ENCODE results near the gene FGF9. TPM values are rescaled to one million over a fixed set of nuclear protein-coding genes. Genes with fewer than 3 reads are reported as not detected.

FGF9 gene
- total and polyA plus RNA-seq, 2 of the 8 experiments (the other 6 are each of a cell fraction or from before 2014, with no cell fraction given) = 0.02 TPM; not detected in 1

GRCh38 chr13:21638319-21639282 lies 32.3 kb upstream of the FGF9 start:
- DNase-seq (ENCODE audit: low read depth in 1 of 2, low spot score in 2 of 2) (peak in 1 of 2 experiments; percentile 53), FAIRE-seq (peak; percentile 48)
- Histone ChIP-seq H3K23ac (ENCODE audit: insufficient read length) (no peak overlapping the region), H3K4me2 (ENCODE audit: insufficient read depth in 1 of 2, low read depth in 2 of 2, low read length in 2 of 2) (no peak overlapping the region), H3K4me1 (replicated peaks in 1 of 4; ENCODE audit: control insufficient read depth in 3 of 4, insufficient read depth in 4 of 4, low read length in 3 of 4) (no peaks in the 10 kb centered on the region), H4K91ac (replicated peaks; ENCODE audit: insufficient read length, low read length) (no peak overlapping the region), H2AK5ac (ENCODE audit: low read depth, low read length) (no peak overlapping the region), H2BK5ac (ENCODE audit: low read depth, low read length) (no peak overlapping the region), H2BK20ac (ENCODE audit: low read length) (no peak overlapping the region), H3K18ac (ENCODE audit: extremely low read depth, low read length) (no peak overlapping the region), H2BK15ac (ENCODE audit: low read length) (no peak overlapping the region), H2BK12ac (ENCODE audit: low read depth, low read length) (no peak overlapping the region), H2BK120ac (replicated peaks; ENCODE audit: low read depth, low read length) (no peak overlapping the region), H3K9me3 (ENCODE audit: insufficient read depth in 2 of 2, low read depth in 1 of 2, low read length in 1 of 2) (no peaks in the 10 kb centered on the region), H3K23me2 (ENCODE audit: low read depth, low read length) (no peaks in the 10 kb centered on the region; the same call in 1 of the 2 replicates), H3K4ac (replicated peaks; ENCODE audit: insufficient read length, low read depth, low read length) (no peak overlapping the region), H3K9ac (replicated peaks in 1 of 4; ENCODE audit: extremely low read depth in 1 of 4, low read depth in 3 of 4, low read length in 3 of 4) (no peak overlapping the region), H4K5ac (ENCODE audit: insufficient read length, low read depth, low read length) (no peak overlapping the region), H3K14ac (ENCODE audit: insufficient read length) (no peak overlapping the region), H3K79me2 (ENCODE audit: control insufficient read depth in 1 of 2, insufficient read depth in 2 of 2, low read length in 2 of 2) (no peaks in the 10 kb centered on the region), H3K79me1 (ENCODE audit: low read depth, low read length) (no peaks in the 10 kb centered on the region), H3K27me3 (replicated peaks in 1 of 4; ENCODE audit: control insufficient read depth in 3 of 4, extremely low read depth in 1 of 4, insufficient read depth in 3 of 4, low read length in 3 of 4) (no peaks in the 10 kb centered on the region), H4K8ac (ENCODE audit: extremely low read depth, insufficient read depth, low read length) (no peak overlapping the region), H3K4me3 (ENCODE audit: extremely low read depth in 1 of 4, insufficient read depth in 2 of 4, low read depth in 3 of 4, low read length in 4 of 4) (no peak overlapping the region), H3K56ac (replicated peaks; ENCODE audit: insufficient read length, low read depth, low read length) (no peak overlapping the region), H3K36me3 (ENCODE audit: control insufficient read depth in 2 of 4, insufficient read depth in 4 of 4, low read length in 3 of 4) (no peaks in the 10 kb centered on the region), H4K20me1 (replicated peaks in 1 of 2; ENCODE audit: control insufficient read depth in 1 of 2, insufficient read depth in 2 of 2, low read length in 2 of 2) (no peaks in the 10 kb centered on the region), H2AFZ (ENCODE audit: low read length) (no peak overlapping the region), H3K27ac (ENCODE audit: low read depth, low read length) (no peak overlapping the region)
- CTCF ChIA-PET (ENCODE audit: partially characterized antibody) = interaction anchor here (0.6 to 5.8 kb wide), 57 partner anchors 8 to 1646 kb away, joined by 3 to 41 read pairs (median 3); partner anchors contain the start of gene MICU2
- POLR2A ChIA-PET (ENCODE audit: partially characterized antibody) = interaction anchor here (0.7 kb wide), 1 partner anchor 452 kb away, joined by 3 read pairs; no protein-coding TSS in a partner anchor
- WGBS, 2 experiments (ENCODE audit: extremely low coverage in 1 of 2, insufficient coverage in 1 of 2, insufficient read length in 1 of 2, insufficient replicate concordance in 2 of 2, low coverage in 1 of 2, low lambda C conversion rate in 2 of 2, missing lambda C conversion rate in 1 of 2) = 48% methylated on average over 6 of the region's 6 CpGs; no CpG with 5 or more reads in 1 of the 2 experiments
- no peak for TF ChIP-seq ZNF274 (IDR thresholded peaks at IDR 0.05; ENCODE audit: borderline replicate concordance, extremely low read depth, low read length)
- no peak for TF ChIP-seq JUND (IDR thresholded peaks at IDR 0.05; ENCODE audit: low read length)
- no peak for TF ChIP-seq HDAC6 (IDR thresholded peaks at IDR 0.05; ENCODE audit: low read depth, low read length)
- TF ChIP-seq TAF1 (IDR thresholded peaks at IDR 0.05; ENCODE audit: low read depth, low read length) = no peak
- no peak for TF ChIP-seq PHF8 (conservative IDR thresholded peaks at IDR 0.05; ENCODE audit: low read depth, low read length)
- no peak for TF ChIP-seq TBP (IDR thresholded peaks at IDR 0.05; ENCODE audit: low read depth, low read length)
- TF ChIP-seq CTCF (IDR thresholded peaks at IDR 0.05; ENCODE audit: control extremely low read depth in 1 of 3, insufficient read depth in 1 of 3, low read depth in 1 of 3, low read length in 3 of 3) = peak in 2 of 3 experiments; percentile 28 to 55; a peak in 2 of 4 replicates
- no peak for TF ChIP-seq SIRT6 (IDR thresholded peaks at IDR 0.05; ENCODE audit: low read length)
- TF ChIP-seq RAD21 (IDR thresholded peaks at IDR 0.05 in 1 of 2, conservative IDR thresholded peaks at IDR 0.05 in 1 of 2; ENCODE audit: low read depth in 2 of 2, low read length in 2 of 2) = peak; percentile 66 to 69

Data from H1 (cell line).